PC-3 (cell line): ENCODE results near the gene FAM13A. TPM values are rescaled to one million over a fixed set of nuclear protein-coding genes. Genes with fewer than 3 reads are reported as not detected.

Experiments
- ATAC-seq: fragments of 200-7000 bp; cut with Tn5 transposase; 2 replicates; pipeline ENCODE4 v1.9.1; 2020; ENCODE audit warnings: mild to moderate bottlenecking, moderate library complexity
- BruUV-seq: library from RNA; stranded (reverse); fragments of 400-500 nt; replicated peaks from 2 replicates; lab custom pipeline; 2021; lab: Mats Ljungman, UMichigan
- CTCF ChIA-PET: fragments of 300-600 bp; sonication (Branson Sonifier 250); formaldehyde crosslinking; loops from one replicate; lab custom pipeline; 2022; ENCODE audit warnings: antibody characterized with exemption; lab: Charles Lee
- POLR2A ChIA-PET: fragments of 300-600 bp; sonication (Branson Sonifier 250); formaldehyde crosslinking; loops from one replicate; lab custom pipeline; 2022; ENCODE audit warnings: antibody characterized with exemption; ENCODE audit not compliant: unreplicated experiment; lab: Charles Lee
- DNase-seq: peaks from one replicate; pipeline ENCODE4 v3.0.0-alpha.2; 2015
- H2AFZ ChIP-seq: fragments of 300-600 bp; sonication (generic); 2 replicates; pipeline ENCODE4 v1.6.0; 2016; ENCODE audit warnings: antibody characterized with exemption, low read length
- H3F3A ChIP-seq: fragments of 300-600 bp; sonication (generic); one replicate; pipeline ENCODE4 v1.6.0; 2017; ENCODE audit warnings: antibody characterized with exemption, low read length, control low read depth, mild to moderate bottlenecking; ENCODE audit not compliant: unreplicated experiment
- H3K27ac ChIP-seq: fragments of 300-600 bp; sonication (generic); 2 replicates; pipeline ENCODE4 v1.5.1; 2016; ENCODE audit warnings: mild to moderate bottlenecking, low read length
- H3K27me3 ChIP-seq: fragments of 300-600 bp; sonication (generic); 2 replicates; pipeline ENCODE4 v1.6.1; 2016; ENCODE audit warnings: low read length, mixed read lengths
- H3K36me3 ChIP-seq: fragments of 300-600 bp; sonication (generic); 2 replicates; pipeline ENCODE4 v1.6.1; 2016; ENCODE audit warnings: low read depth, mixed run types, low read length, mixed read lengths
- H3K4me1 ChIP-seq: fragments of 300-600 bp; sonication (generic); 2 replicates; pipeline ENCODE4 v1.5.1; 2016; ENCODE audit warnings: low read length; ENCODE audit not compliant: insufficient read depth
- H3K4me2 ChIP-seq: fragments of 300-600 bp; sonication (generic); 2 replicates; pipeline ENCODE4 v1.6.0; 2016; ENCODE audit warnings: low read length
- H3K4me3 ChIP-seq: fragments of 300-600 bp; sonication (generic); 2 replicates; pipeline ENCODE4 v1.5.1; 2016; ENCODE audit warnings: mild to moderate bottlenecking, low read length, mixed read lengths
- H3K79me2 ChIP-seq: fragments of 300-600 bp; sonication (generic); 2 replicates; pipeline ENCODE4 v1.6.1; 2017; ENCODE audit warnings: low read length, mixed read lengths
- H3K9ac ChIP-seq: fragments of 300-600 bp; sonication (generic); 2 replicates; pipeline ENCODE4 v1.6.0; 2016; ENCODE audit warnings: mild to moderate bottlenecking, low read length
- H3K9me2 ChIP-seq: fragments of 300-600 bp; sonication (generic); replicated peaks from 2 replicates; pipeline ENCODE4 v1.6.1; 2016; ENCODE audit warnings: mixed run types, low read length, mixed read lengths
- H3K9me3 ChIP-seq: fragments of 300-600 bp; sonication (generic); 2 replicates; pipeline ENCODE4 v1.6.1; 2016; ENCODE audit warnings: low read length, mixed read lengths
- H4K20me1 ChIP-seq: fragments of 300-600 bp; sonication (generic); 2 replicates; pipeline ENCODE4 v1.6.1; 2016; ENCODE audit warnings: low read length, mixed read lengths
- EZH2 ChIP-seq: fragments of 300-600 bp; sonication (generic); IDR thresholded peaks from one replicate; pipeline ENCODE4 v1.6.1; 2017; ENCODE audit warnings: antibody characterized with exemption, mild to moderate bottlenecking, low read length; ENCODE audit not compliant: unreplicated experiment
- EZH2phosphoT487 ChIP-seq: fragments of 300-600 bp; sonication (generic); IDR thresholded peaks from 2 replicates; pipeline ENCODE4 v1.6.1; 2018; ENCODE audit warnings: mild to moderate bottlenecking, antibody characterized with exemption, low read length, borderline replicate concordance
- intact Hi-C: fragments of 100-400 bp; cut with micrococcal nuclease; formaldehyde crosslinking; loops from 2 replicates; pipeline ENCODE4 v1.9.0; 2023
- total RNA-seq: library from RNA; depleted of rRNA; stranded (reverse); fragments of >200 nt; gene quantifications from 2 replicates; pipeline ENCODE4 v1.2.3, GENCODE V29; 2014
- TF ChIP-seq, protein P1 (sequence below): fragments of 300-600 bp; sonication (generic); conservative IDR thresholded peaks from 2 replicates; pipeline ENCODE4 v1.5.1; 2017; ENCODE audit warnings: antibody characterized with exemption, low read depth, mild to moderate bottlenecking, low read length

The FAM13A gene
- total RNA-seq, 1 experiment from 2014 or later, result 8.6 TPM

DNA sequence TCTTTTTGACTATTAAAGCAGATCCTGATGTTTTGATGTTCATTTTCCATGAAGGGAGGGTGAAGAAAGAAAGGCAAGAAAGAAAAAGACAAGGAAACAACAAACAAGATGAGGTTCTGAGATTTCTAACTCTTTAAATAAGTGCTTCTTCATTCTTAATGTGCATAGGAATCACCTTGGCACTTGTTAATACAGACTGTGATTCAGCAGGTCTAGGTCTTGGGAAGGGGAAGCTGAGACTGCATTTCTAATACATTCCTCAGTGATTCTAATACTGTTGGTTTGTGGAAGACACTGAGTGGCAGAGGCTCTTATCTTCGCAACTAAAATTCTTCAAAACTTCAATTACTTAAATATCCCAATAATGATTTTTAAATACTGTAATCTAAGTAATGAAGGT lies 264.2 kb downstream of the FAM13A start:
- ATAC-seq, result peak; percentile 45; the same call in 1 of the 2 replicates
- Histone ChIP-seq H3K9ac (no peak overlapping the region), H3K27ac (peak overlapping the region; percentile 7)

GRCh38 chr4:88792268-88792781 lies 264.7 kb downstream of the FAM13A start:
- Histone ChIP-seq H3F3A (no peaks in the 10 kb centered on the region), H4K20me1 (no peaks in the 10 kb centered on the region), H3K79me2 (no peaks in the 10 kb centered on the region), H3K4me1 (peaks cover 26% of the 10 kb centered on the region), H2AFZ (no peak overlapping the region), H3K27ac (peak overlapping the region; percentile 7), H3K9me2 (no peaks in the 10 kb centered on the region), H3K36me3 (no peaks in the 10 kb centered on the region), H3K4me3 (no peak overlapping the region), H3K27me3 (no peaks in the 10 kb centered on the region), H3K9me3 (no peaks in the 10 kb centered on the region), H3K9ac (no peak overlapping the region), H3K4me2 (peak overlapping the region; percentile 21; the same call in 1 of the 2 replicates)
- BruUV-seq, result no TSS peak
- ChIA-PET POLR2A (interaction anchor here (0.6 kb wide), 2 partner anchors 257 to 755 kb away, joined by 3 to 6 read pairs; no protein-coding TSS in a partner anchor), CTCF (interaction anchor here (0.6 to 0.7 kb wide), 2 partner anchors 15 to 334 kb away, joined by 3 read pairs; no protein-coding TSS in a partner anchor)
- peak; percentile 55 for ATAC-seq
- DNase-seq, result peak; percentile 63
- intact Hi-C loops, result loop anchor here (5.0 kb wide), 1 partner anchor 265 kb away; no protein-coding TSS in a partner anchor
- TF ChIP-seq, protein P1, sequence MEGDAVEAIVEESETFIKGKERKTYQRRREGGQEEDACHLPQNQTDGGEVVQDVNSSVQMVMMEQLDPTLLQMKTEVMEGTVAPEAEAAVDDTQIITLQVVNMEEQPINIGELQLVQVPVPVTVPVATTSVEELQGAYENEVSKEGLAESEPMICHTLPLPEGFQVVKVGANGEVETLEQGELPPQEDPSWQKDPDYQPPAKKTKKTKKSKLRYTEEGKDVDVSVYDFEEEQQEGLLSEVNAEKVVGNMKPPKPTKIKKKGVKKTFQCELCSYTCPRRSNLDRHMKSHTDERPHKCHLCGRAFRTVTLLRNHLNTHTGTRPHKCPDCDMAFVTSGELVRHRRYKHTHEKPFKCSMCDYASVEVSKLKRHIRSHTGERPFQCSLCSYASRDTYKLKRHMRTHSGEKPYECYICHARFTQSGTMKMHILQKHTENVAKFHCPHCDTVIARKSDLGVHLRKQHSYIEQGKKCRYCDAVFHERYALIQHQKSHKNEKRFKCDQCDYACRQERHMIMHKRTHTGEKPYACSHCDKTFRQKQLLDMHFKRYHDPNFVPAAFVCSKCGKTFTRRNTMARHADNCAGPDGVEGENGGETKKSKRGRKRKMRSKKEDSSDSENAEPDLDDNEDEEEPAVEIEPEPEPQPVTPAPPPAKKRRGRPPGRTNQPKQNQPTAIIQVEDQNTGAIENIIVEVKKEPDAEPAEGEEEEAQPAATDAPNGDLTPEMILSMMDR, result no peak
- TF ChIP-seq EZH2 (no peak), EZH2phosphoT487 (no peak)

More for the DNA sequence above, 264.2 kb downstream of the FAM13A start:
- ChIA-PET CTCF (no interaction called here), POLR2A (no interaction called here)
- intact Hi-C loops, result loop anchor here (5.0 kb wide), 1 partner anchor 266 kb away; no protein-coding TSS in a partner anchor
- no peaks in the 10 kb centered on the region for H3K27me3 ChIP-seq
- peak; percentile 11 for DNase-seq
- no peaks in the 10 kb centered on the region for H3K79me2 ChIP-seq
- no peaks in the 10 kb centered on the region for H3F3A ChIP-seq
- H4K20me1 ChIP-seq, result no peaks in the 10 kb centered on the region
- H3K9me2 ChIP-seq, result no peaks in the 10 kb centered on the region
- H2AFZ ChIP-seq, result no peak overlapping the region
- no peaks in the 10 kb centered on the region for H3K36me3 ChIP-seq
- no peaks in the 10 kb centered on the region for H3K9me3 ChIP-seq
- H3K4me3 ChIP-seq, result no peak overlapping the region
- H3K4me2 ChIP-seq, result peak overlapping the region; percentile 21; the same call in 1 of the 2 replicates
- peaks cover 30% of the 10 kb centered on the region for H3K4me1 ChIP-seq
- no peak for TF ChIP-seq EZH2phosphoT487
- TF ChIP-seq, protein P1, result no peak
- no peak for TF ChIP-seq EZH2
- no TSS peak for BruUV-seq

- Histone ChIP-seq H3K9me3 (no peaks in the 10 kb centered on the region), H3K9ac (no peak overlapping the region), H3F3A (no peaks in the 10 kb centered on the region), H3K4me3 (no peak overlapping the region), H3K4me1 (peaks cover 26% of the 10 kb centered on the region), H2AFZ (no peak overlapping the region), H3K9me2 (no peaks in the 10 kb centered on the region), H3K36me3 (no peaks in the 10 kb centered on the region), H3K4me2 (no peak overlapping the region), H3K27ac (no peak overlapping the region), H3K27me3 (no peaks in the 10 kb centered on the region), H4K20me1 (no peaks in the 10 kb centered on the region), H3K79me2 (no peaks in the 10 kb centered on the region)
- ChIA-PET CTCF (interaction anchor here (0.7 kb wide), 1 partner anchor 14 kb away, joined by 3 read pairs; no protein-coding TSS in a partner anchor), POLR2A (interaction anchor here (0.6 kb wide), 1 partner anchor 1264 kb away, joined by 3 read pairs; no protein-coding TSS in a partner anchor)
- ATAC-seq, result peak; percentile 35; the same call in 1 of the 2 replicates
- no TSS peak for BruUV-seq
- intact Hi-C loops, result loop anchor here (1.0 to 5.0 kb wide), 2 partner anchors 85 to 264 kb away; no protein-coding TSS in a partner anchor
- no peak for TF ChIP-seq EZH2phosphoT487
- TF ChIP-seq, protein P1, result peak; percentile 60
- peak; percentile 45 for DNase-seq
Measured at GRCh38 chr4:88791274-88791673, 265.7 kb downstream of the FAM13A start.
